Upper lobe of right lung (tissue), 1 donor: ENCODE results near the gene KCNK15. TPM values are rescaled to one million over a fixed set of nuclear protein-coding genes. Genes with fewer than 3 reads are reported as not detected.

ENCODE experiments used
- ATAC-seq: fragments of 200-7000 bp; cut with Tn5 transposase; one replicate; pipeline ENCODE4 v1.9.1; 2020; ENCODE audit warnings: mild to moderate bottlenecking, moderate library complexity
- DNase-seq: peaks from one replicate; pipeline ENCODE4 v3.0.0-alpha.2; 2020
- H3K27ac ChIP-seq: fragments of 200-600 bp; one replicate; pipeline ENCODE4 v1.8.0; 2022
- H3K27me3 ChIP-seq: fragments of 200-600 bp; one replicate; pipeline ENCODE4 v1.8.0; 2022; ENCODE audit warnings: mild to moderate bottlenecking
- H3K36me3 ChIP-seq: fragments of 200-600 bp; one replicate; pipeline ENCODE4 v1.8.0; 2022
- H3K4me1 ChIP-seq: fragments of 200-600 bp; one replicate; pipeline ENCODE4 v1.8.0; 2022
- H3K4me3 ChIP-seq: fragments of 200-600 bp; one replicate; pipeline ENCODE4 v1.8.0; 2022; ENCODE audit warnings: mild to moderate bottlenecking
- H3K9me3 ChIP-seq: fragments of 200-600 bp; one replicate; pipeline ENCODE4 v1.8.0; 2022
- intact Hi-C: fragments of 100-400 bp; cut with DNase I; formaldehyde crosslinking; loops from one replicate; pipeline ENCODE4 v1.11.0; 2022
- total RNA-seq: library from RNA; stranded (reverse); fragmentation: NEBNext Ultra II Directional; extraction: Animal tissue kit (Norgen Biotek cat#: 25700); gene quantifications from one replicate; pipeline ENCODE4 v1.2.1, GENCODE V29; 2021
- TF ChIP-seq, protein P1 (sequence below): fragments of 200-600 bp; IDR thresholded peaks from one replicate; pipeline ENCODE4 v1.8.0; 2022; ENCODE audit warnings: antibody characterized with exemption
- donor health status: DM: no; HTN: yes; CAD: no; lungs with severe emphysema.

The KCNK15 gene
- total RNA-seq, 1 donor from 2014 or later, result 1.1 TPM

DNA sequence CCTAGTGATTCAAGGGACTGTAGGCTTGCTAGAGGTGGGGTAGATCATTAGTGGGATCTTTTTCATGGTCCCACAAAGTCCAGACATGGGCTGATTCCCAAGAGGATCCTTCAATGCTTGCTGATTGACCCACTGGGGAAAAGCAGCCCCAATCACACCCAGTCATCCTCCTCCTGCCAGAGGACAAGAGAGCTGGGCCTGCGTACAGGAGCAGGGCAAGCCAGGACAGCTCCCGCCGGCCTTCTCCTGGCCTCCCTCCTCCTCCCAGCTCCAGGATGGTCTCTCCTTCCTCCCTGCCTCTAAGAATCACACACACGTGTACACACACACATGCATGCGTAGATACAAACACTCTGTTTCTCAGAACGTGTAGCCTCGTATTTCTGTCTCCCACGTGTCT, 27.0 kb downstream of the KCNK15 start:
- ATAC-seq (no peak), DNase-seq (no peak)
- Histone ChIP-seq H3K4me3 (no peak overlapping the region), H3K4me1 (no peaks in the 10 kb centered on the region), H3K36me3 (no peaks in the 10 kb centered on the region), H3K9me3 (no peaks in the 10 kb centered on the region), H3K27ac (no peak overlapping the region), H3K27me3 (no peaks in the 10 kb centered on the region)
- intact Hi-C loops, result no loop called here
- TF ChIP-seq, protein P1, sequence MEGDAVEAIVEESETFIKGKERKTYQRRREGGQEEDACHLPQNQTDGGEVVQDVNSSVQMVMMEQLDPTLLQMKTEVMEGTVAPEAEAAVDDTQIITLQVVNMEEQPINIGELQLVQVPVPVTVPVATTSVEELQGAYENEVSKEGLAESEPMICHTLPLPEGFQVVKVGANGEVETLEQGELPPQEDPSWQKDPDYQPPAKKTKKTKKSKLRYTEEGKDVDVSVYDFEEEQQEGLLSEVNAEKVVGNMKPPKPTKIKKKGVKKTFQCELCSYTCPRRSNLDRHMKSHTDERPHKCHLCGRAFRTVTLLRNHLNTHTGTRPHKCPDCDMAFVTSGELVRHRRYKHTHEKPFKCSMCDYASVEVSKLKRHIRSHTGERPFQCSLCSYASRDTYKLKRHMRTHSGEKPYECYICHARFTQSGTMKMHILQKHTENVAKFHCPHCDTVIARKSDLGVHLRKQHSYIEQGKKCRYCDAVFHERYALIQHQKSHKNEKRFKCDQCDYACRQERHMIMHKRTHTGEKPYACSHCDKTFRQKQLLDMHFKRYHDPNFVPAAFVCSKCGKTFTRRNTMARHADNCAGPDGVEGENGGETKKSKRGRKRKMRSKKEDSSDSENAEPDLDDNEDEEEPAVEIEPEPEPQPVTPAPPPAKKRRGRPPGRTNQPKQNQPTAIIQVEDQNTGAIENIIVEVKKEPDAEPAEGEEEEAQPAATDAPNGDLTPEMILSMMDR, result no peak

DNA sequence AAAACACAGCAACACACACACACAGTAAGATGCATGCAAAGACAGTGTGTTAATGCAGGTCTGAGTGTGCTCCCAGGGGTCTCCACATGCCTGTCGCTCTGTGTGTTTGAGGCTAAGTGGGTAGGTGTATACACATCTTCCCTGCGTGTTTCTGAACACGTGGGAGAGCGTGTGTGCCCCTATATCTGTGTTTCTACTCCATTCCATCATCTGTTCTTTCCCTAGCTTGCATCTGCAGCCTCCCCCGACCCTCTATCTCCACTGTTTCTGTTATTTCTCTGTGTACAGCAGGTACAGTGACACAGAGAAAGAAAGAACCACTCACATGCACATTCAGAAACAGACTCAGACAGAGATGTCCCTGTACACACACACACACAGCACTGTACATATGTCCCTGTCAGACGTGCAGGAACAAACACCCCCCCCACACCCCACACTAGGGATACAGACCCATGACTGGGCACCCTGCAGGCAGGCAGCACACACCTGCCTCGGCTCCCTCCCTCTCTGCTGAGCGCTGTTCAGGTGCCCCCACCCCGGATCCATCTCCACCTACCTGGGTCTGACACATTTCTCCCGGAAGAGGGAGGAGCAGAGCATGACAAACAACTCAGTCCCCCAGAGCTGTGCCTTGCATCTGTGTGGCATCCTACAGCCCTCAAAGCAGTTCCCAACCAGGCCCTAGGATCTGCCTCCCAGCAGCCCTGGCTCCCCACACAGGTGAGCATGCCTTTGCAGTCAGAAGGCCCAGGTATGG, 27.6 kb downstream of the KCNK15 start:
- DNase-seq (no peak), ATAC-seq (no peak)
- no peaks in the 10 kb centered on the region for H3K36me3 ChIP-seq
- no peaks in the 10 kb centered on the region for H3K9me3 ChIP-seq
- no peaks in the 10 kb centered on the region for H3K27me3 ChIP-seq
- H3K4me1 ChIP-seq, result no peaks in the 10 kb centered on the region
- intact Hi-C loops, result no loop called here
- TF ChIP-seq, protein P1, result no peak
- no peak overlapping the region for H3K27ac ChIP-seq
- no peak overlapping the region for H3K4me3 ChIP-seq

DNA sequence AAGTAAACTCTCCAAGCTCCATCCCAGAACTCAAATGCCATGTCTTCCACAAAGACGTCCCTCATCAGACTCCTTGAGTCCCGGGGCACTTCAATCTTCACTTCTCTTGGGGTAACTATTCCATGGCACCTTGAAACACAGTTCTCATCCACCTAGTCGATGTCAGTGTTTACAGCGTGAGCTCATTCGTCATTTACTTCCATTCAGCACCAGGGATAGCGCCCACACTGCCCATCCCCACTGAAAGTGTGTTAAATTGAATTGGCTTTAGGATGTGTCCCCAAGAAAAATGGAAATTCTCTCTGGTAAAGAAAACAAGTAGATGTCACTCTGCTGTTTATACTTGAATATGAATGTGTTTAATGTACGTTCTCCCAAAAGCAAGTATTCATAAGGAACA, 31.3 kb downstream of the KCNK15 start:
- Histone ChIP-seq H3K27ac (no peak overlapping the region), H3K4me1 (no peaks in the 10 kb centered on the region), H3K36me3 (no peaks in the 10 kb centered on the region), H3K4me3 (no peak overlapping the region), H3K9me3 (no peaks in the 10 kb centered on the region), H3K27me3 (no peaks in the 10 kb centered on the region)
- intact Hi-C loops, result no loop called here
- TF ChIP-seq, protein P1, result no peak
- DNase-seq, result no peak
- no peak for ATAC-seq

DNA sequence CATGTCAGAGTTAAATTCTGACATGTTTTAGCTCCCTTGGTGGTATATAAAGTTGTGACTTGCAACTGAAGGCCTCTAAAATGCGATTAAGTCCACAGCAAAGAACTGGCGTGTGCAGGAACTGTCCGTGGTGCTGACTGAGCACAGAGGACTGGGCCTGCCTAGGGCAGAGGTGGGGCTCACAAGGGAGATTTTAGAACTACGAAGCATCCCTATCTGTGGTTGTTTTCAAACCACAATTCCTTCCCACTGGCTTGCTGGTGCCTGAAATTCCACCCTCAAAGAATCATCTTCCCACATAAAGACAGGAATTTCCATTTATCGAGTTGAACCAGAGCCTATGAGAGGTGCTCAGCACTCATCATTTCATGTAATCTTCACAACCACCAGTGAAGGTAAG, 34.6 kb downstream of the KCNK15 start:
- no peak for DNase-seq
- ATAC-seq, result peak; percentile 53

DNA sequence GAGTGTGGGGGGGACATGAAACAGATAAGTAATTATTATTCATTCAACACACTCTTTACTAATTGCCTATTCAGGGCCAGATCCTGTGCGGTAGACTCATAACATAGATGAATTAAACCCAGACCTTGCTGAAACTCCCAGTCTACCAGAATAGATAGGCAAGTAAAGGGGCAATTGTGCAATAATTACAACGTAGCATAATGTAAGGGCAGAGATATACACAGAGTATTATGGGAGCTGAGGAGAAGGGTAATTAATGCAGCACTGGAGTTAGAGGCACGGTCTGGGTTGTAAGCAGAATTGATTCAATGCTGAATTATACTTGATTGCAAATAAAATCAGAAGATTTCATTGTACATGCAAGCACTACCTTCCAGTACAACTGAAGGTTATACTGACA, 35.5 kb downstream of the KCNK15 start:
- ATAC-seq (no peak), DNase-seq (no peak)
- H3K27ac ChIP-seq, result no peak overlapping the region
- H3K4me1 ChIP-seq, result no peaks in the 10 kb centered on the region
- H3K36me3 ChIP-seq, result no peaks in the 10 kb centered on the region
- TF ChIP-seq, protein P1, result no peak
- H3K27me3 ChIP-seq, result no peaks in the 10 kb centered on the region
- H3K9me3 ChIP-seq, result no peaks in the 10 kb centered on the region
- H3K4me3 ChIP-seq, result no peak overlapping the region
- intact Hi-C loops, result no loop called here

More for the DNA sequence above, 34.6 kb downstream of the KCNK15 start:
- Histone ChIP-seq H3K36me3 (no peaks in the 10 kb centered on the region), H3K27ac (no peak overlapping the region), H3K9me3 (no peaks in the 10 kb centered on the region), H3K4me3 (no peak overlapping the region), H3K4me1 (no peaks in the 10 kb centered on the region), H3K27me3 (no peaks in the 10 kb centered on the region)
- TF ChIP-seq, protein P1, result no peak
- intact Hi-C loops, result no loop called here
